Smooth muscle cell of the brain vasculature (primary cell): Measurements from ENCODE around the gene ARID1B.
"Not testable (repeated sequence)": the region's sequence is repeated elsewhere in the genome, so short reads cannot be mapped to it uniquely, and the experiment has no call there.

Experiments
- DNase-seq: peaks from one replicate; pipeline ENCODE4 v3.0.0-alpha.2; 2012; ENCODE audit warnings: low read depth, low spot score

Gene ARID1B

DNA sequence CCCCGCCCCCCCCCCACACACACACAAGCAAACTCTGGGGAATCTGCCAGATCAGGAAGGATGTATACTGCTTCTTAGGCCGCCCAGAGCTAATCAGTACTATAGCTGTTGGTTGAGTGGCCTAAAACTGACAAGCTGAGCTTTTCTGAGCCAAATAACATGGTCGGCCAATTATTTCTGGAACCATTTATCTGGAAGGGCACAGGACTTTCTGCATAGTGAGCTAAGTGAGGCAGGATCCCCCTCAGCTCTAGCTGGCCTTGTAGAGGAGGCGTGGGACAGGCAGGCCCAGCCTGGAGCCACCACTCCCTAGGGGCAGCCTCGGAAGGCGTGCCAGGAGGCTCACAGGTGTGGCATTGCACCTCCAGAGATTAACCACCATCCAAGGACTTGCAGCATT is 346.1 kb downstream of the ARID1B start:
- DNase-seq: no peak

DNA sequence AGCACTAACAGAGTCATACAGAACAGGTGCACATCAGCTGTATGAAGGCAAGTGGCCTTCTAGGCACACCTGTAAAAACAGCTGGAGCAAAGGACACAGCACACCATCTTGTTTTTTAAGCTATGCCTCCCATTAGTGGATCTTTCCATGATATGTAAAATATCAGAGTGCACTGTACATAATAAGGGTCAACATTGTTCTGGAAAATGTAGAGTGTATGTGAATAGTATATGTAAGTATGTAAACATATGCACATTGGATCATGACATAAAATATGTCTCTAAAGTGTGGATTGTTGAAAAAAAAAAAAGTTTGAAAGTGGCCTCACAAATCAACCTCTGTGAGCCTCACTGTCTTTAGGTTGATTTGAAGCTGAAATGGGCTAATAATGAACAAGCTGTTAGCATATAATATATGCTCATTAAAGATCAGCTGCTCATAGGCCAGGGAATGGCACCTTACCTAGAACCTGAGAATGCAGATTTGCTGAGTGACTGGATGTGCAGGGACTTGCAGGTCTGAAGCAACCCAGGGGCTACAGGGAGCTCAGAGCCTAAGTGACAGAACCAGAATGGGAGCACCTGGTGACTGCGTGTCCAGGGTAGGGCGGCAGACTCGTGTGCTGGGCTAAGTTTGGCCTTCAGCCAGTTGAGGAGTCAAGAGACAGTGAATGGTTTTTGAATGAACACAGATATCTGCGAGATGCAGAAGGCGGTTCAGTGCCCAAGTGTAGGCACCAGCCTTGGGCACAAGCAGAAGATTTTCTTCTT is 347.5 kb downstream of the ARID1B start:
- DNase-seq: no peak

DNA sequence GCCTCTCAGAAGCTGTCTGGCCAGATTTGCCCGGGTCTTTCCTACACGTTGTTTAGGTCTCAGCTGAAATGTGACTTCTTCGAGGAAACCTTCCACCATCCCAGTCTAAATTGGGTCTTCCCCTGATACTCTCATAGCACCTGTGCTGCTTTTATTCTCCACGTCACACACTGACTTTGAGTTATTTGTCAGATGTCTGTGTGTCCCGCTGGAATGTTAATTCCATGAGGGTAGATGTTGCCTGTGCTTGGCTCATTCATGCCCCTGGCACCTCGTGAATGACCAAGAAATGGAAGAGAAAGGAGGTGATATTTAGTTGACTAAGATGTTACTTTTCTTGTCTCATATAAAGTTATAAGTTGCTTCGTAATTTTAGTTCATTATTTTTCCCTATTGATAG is 348.4 kb downstream of the ARID1B start:
- no peak for DNase-seq

DNA sequence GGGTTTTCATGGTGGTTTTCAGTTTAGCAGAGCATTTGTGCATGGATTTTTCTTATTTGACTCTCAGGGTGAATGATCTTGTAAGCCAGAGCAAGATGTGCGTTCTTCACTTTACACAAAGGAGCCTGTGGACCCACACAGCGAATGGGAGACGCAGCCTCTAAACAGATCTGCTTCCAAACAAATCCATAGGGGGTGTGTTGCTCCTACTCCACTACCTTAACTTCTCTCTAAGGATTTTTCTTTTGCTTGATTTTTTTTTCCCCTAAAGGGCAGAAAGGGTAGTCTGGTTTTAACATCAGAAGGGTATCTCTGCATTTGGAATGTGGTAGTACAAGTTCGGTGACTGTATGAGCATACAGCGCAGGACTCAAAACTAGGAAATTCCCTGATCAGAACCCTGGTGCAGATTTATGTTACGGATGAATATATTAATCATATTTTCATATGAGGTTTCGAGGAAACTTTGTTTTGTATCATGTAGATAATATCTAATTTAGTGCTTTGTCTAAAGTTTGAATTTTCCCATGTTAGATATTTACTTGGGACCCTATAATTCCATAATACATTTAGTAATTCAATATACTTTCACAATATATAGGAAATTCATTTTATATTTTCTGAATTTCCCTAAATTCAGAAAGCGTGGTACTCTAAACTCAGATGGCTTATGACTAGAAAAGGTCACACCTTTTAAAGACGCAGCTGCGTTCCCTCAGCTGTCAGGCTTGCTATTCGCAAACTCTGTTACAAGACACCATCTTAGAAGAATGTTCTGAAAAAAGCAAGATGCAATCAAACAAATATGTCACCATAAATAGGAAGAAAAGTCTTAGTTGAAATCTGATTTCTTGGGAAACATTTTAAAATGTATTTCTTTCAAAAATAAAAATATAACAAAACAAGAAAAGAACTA is 349.3 kb downstream of the ARID1B start:
- DNase-seq: no peak

DNA sequence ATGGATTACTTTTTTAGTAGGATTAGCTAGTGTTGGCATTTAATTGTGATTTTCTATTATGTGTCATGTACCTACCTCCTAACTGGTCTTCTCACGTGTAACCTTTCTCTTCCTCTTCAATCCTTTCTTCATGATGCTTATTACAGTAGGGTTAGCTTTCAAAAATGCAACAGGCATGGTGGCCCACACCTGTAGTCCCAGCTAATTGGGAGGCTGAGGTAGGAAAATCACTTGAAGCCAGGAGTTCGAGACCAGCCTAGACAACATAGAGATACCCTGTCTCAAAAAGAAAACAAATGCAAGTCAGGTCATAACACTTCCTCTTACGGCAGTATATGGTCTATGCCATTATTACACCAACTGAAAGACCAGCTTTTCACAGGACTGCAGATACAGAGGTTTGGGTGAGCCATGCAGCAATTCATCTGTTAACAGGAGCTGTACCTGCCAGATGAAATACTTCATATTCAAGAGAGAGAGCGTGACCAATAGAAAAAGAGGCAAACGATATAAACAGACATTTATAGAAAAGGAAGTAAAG is 351.1 kb downstream of the ARID1B start:
- no peak for DNase-seq

DNA sequence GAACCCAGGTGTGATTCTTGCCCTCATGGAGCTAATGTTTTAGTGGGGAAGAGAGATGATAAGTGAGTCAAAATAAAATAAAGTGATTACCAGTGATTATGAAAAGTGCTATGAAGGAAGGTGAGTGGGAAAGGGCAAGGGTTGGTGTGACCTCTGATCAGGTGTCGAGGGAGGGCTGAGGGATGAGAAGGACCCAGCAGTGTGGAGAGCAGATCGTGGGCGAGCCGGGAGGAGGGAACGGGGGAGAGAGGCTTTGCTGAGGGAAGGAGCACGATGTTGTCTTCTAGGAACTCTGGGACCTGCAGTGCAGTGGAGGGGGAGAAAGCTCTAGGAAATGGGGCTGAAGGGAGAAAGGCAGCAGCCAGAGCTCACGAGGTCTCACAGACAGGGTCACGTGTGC is 354.1 kb downstream of the ARID1B start:
- DNase-seq: no peak

DNA sequence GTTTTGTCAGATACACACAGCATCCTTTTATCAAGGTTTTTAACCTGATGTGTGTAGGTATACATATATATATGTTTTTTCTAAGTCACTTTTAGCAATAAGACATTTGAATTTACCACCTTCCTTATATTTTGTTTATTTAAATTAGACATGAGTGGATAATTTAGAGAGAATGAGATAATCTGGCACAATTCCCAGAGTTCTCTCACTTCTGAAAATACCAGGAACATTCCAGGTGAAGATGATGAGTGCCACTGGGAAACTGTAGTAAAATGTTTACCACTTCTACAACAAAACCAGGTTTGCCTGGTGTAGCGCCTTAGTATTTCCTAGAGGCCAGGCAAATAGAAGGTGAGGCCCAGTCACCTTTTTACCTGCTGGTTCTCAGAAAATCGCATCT is 356.7 kb downstream of the ARID1B start:
- no peak for DNase-seq

DNA sequence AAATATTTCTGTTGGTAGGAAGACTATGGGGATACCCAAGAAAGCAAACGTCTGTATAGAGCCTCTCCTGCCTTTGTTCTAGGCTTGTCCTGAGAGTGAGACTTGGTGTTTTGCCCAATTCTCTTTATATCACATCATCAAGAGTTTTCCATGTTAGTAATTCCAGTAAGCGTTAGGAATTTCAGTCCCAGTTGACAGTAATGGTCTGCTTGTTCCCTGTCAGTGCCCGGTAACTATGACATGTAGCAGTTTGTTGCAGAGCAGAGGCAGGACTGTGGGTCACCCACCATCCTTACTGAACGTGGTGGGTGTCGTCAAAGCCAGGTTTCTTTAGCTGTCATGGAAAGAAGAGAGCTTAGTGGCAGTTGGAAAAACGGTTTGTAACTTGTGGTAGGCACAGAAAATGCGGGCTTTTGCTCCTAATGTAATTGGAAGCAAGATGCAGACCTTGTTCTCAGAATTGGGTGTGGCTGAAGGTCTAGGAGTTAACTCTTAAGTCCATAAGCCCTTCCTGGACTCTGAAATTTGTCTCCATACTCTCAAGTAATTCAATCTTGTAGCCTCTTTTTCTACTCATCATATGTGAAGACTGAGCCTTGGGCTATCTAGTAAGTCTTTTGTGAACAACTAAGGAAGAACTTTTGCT is 357.3 kb downstream of the ARID1B start:
- no peak for DNase-seq

DNA sequence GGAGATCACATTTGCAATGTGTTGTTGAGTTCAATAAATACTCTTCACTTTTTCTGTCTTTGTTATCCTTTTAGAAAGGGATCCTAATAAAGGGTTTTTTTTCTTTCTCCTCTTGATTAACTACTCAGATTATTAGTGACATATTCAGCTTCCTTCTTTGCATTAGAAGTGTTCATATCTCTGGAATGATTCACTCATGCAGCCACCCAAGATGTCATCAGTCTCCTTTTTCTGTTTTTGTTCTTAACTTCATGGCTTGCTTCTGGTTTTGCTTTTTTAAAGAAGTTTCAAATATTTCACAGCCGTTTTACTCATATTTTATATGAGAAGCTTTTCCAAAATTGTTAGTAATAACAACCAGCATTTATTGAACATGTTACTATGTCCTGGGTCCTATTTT is 358.5 kb downstream of the ARID1B start:
- no peak for DNase-seq

DNA sequence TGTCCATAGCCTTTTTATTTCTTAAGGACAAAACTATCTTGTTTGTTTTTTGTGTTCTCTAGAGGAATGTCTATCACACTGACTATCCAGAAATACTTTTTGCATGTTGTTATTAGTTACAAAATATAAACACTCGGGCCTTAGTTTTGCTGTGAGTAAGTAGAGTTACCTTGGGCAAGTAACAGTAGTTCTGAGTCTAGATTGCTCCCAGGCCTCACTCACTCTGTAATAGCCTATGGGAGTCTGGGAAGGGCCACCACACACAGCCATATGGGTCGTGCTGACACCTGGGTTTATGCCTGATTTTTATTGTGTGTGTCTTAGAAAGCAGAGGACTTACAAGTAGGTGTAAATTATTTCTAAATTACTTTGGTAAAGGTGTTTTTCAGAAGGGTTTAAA is 360.3 kb downstream of the ARID1B start:
- no peak for DNase-seq

DNA sequence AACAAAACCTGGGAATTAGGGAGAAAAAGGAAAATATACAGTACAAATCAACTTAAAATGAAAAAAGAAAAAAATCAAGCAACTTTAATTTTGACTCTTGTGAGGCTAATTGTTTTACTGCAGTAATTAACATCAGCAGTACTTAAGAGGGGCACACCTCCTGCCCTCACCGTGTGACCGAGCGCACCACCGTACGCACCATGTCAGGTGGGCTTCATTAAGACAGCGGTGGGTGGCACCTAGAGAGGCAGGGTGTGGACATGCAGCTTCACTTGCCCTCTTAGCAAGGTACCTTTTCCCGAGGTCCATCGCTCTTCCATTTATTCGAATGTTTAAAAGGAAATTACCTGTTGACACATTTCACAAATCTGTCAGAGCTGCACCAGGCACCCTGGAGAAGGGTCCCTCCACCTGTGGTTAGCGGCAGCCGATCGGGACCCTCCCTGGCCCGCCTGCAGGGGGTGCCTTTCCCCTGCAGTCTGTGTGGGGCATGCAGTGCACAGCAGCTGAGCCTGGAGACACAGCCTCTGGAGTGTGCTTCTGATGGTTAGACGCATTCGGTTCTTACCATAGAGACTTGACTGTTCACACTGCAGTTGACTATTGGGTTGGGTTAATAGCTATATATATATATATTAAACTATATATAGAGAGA is 362.0 kb downstream of the ARID1B start:
- DNase-seq: no peak

DNA sequence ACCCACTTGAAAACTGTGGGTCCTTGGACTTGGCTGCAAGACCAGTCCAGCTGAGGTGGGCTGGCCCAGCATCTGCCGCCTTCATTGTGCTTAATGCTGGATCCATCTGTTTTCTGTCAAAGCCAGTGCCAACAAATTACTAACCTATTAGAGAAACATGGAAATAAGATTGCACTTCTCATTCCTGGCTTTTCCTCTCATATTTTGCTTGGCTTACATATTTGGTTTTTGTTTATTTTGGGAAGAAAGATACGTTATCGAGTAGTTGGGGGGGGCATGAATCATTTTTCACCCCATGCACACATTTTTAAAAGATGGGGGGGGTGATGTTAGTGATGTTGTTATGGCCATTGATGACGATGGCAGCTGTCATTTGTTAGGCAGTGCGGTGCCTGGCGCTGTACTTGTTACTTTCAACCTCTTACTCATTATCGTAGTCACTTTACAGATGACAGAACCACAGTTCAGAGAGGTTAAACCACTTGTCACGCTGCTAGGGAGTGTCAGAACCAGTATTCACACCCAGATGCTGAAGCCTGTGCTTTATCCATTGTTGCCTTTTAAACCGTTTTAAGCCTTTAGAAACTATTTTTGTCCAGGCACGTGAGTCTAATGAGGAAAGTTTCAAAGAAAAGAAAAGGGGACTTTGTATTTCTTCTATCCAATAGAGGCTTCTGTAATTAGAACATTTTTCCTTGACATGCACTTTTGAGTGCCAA is 366.2 kb downstream of the ARID1B start:
- no peak for DNase-seq

DNA sequence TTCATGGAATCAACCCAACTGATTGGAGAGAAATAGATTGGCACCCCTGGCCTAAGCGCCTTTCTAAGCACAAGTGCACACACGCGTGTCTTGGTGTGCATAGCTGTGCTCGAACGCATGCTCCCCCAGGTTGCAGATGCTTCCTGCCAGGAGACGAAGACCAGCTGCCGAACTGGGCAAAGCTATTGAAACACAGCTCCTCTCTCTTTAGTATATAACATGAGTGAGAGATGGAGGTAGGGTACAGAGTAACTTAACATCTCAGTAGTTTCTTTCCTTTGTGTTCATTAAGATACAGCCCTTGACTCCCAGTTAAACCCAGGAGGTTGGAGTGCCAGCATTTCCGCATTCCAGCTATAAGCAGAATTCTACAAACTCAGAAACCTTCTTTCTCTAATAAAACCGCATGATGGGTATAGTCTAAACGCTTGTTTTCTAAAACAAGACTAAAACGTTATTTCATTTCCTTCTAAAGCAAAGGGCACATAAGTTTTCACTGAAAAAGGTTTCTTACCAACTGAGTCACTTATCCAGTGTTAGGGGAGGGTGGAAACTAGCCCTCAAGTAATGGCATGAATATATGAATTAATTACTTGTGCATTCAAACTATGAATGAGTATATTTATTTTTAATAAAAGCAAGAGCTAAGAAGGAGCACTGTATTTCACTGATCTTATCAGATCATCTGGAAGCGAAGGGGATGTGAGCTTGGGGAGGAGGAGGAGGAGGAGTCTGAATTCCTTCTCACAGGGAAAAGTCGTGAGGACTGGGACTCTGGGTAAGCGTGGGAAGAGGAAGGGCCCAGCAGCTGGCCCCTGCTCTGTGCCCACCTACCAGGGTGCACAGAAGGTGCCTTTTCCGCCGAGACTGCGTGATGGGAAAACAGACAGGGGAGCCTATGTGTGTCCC is 367.0 kb downstream of the ARID1B start:
- no peak for DNase-seq

DNA sequence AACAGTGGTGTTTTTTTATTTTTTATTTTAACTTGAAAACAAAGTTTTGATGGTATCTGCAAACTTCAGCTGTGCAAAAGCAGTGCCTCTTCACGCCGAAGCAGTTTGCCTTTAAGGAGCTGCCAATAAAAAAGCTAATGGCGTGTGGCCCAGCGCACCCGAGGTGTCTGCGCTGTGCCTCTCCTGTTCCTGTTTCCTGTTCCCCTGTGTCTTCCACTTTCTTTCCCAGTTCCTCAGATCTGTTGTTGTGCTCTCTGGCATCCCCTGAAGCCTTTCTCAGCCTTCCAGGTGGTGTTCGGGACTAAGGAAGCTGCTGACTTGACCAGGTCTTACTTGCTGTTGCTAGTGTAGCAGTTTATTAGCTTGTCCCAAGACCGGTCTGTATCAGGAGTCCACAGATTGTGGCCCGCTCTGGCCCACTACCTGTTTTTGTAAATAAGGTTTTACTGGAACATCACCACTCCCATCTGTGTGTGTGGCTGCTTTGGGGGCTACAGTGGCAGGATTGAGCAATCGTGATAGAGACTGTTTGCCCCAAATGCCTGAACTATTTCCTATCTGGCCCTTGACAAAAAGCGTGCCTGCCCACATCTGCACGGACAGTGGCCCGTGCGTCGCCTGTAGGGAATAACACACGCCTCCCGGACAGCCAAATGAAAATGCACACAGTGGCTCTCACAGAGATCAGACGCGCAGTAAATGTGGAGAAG is 367.8 kb downstream of the ARID1B start:
- DNase-seq: no peak

DNA sequence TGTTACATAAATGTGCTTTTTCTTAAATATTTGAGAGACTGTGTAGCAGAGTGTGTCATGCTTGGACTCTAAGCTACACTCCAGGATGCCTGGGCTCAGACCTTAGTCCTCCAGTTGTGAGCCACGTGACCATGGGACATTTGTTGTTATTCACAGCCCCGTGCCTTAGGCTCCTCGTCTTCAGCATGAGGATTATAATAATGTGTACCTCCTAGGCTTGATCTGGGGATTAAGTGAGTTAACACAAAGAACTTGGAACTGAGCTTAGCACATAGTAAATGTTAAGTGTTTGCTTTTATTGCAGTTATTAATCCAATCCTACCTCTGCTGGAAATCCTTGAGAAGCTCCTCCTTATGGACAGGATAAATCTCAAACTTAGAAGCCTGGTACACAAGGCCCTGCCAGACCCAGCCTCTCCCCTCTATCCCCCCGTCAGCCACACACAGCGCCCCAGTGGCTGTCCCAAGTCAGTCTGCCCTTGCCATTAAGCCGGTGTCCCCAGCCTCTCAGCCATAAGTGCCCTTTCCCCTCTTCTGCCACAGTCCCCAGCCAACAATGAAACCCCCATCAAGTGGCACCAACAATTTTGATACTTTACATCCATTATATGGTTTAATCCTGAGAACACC is 368.6 kb downstream of the ARID1B start:
- DNase-seq: no peak

DNA sequence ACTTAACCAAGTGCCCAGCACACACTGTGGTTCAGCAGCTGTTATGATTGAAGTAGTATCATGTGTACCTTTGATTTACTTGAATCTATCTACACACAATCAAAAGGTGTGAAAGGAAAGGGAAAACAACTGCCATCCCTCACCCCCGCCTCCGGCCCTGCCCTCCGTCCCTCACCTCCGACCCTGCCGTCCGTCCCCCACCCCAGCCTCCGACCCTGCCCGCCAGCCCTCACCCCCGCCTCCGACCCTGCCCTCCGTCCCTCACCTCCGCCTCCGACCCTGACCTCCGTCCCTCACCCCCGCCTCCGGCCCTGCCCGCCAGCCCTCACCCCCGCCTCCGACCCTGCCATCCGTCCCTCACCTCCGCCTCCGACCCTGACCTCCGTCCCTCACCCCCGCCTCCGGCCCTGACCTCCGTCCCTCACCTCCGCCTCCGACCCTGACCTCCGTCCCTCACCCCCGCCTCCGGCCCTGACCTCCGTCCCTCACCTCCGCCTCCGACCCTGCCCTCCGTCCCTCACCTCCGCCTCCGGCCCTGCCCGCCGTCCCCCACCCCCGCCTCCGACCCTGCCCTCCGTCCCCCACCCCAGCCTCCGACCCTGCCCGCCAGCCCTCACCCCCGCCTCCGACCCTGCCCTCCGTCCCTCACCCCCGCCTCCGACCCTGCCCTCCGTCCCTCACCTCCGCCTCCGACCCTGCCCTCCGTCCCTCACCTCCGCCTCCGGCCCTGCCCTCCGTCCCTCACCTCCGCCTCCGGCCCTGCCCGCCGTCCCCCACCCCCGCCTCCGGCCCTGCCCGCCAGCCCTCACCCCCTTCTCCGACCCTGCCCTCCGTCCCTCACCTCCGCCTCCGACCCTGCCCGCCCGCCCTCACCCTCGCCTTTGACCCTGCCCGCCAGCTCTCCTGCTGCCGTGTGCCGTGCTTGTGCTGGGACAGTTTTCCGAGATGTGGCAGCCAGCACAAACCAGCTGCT is 370.2 kb downstream of the ARID1B start:
- DNase-seq: not testable (repeated sequence)
